ENCODE results near the gene ZNF622. TPM values are rescaled to one million over a fixed set of nuclear protein-coding genes. Genes with fewer than 3 reads are reported as not detected.

Gene ZNF622
- polyA plus RNA-seq, 1 donor (not counting 4 experiments of a cell fraction or from before 2014, with no cell fraction given), result 23.1 TPM

DNA sequence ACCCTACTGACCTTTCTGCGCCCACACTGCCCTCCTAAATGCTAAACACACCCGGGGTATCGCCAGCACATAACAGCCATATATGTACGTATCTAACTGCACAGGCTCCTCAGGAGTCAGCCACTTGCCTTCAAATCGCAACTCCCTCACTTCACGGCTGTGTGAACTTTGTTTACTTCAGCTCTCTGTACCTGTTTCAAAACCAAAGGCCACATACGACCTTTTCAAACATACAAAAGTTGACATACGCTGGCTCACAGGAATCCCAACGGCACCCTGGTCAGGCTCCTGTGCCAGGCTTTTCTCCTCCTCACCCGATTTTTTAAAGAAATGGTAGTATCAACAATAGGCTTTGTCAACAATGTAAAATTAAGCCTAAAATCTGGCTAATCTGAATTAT, 39.0 kb upstream of the ZNF622 start:
- dilution Hi-C loops (cut with MboI; ENCODE audit: extremely low pct_ligation_motif_present, low sequenced_read_pairs), result no loop called here
- TF ChIP-seq EZH2 (IDR thresholded peaks at IDR 0.05; ENCODE audit: low read length) (no peak), CTCF (optimal IDR thresholded peaks at IDR 0.05 in 1 of 3, IDR thresholded peaks at IDR 0.05 in 1 of 3, conservative IDR thresholded peaks at IDR 0.05 in 1 of 3; ENCODE audit: extremely low read depth in 1 of 3, insufficient read depth in 2 of 3, low read length in 3 of 3) (no peak)
- H3K4me2 ChIP-seq (ENCODE audit: control insufficient read depth, extremely low read depth, insufficient read depth, low read depth, low read length), result no peak overlapping the region
- no peaks in the 10 kb centered on the region for H3K27me3 ChIP-seq (ENCODE audit: control insufficient read depth, extremely low read depth, insufficient read depth, low read length)
- FAIRE-seq (no peak), DNase-seq (ENCODE audit: low read depth, low spot score) (no peak)
- no peaks in the 10 kb centered on the region for H3K36me3 ChIP-seq (ENCODE audit: control insufficient read depth in 2 of 2, extremely low read depth in 1 of 2, insufficient read depth in 2 of 2, low read length in 2 of 2)
- no peak overlapping the region for H3K27ac ChIP-seq (ENCODE audit: control insufficient read depth, insufficient read depth, low read length)
- no peak overlapping the region for H2AFZ ChIP-seq (ENCODE audit: control insufficient read depth, low read length)
- peaks cover 19% of the 10 kb centered on the region for H3K4me1 ChIP-seq (ENCODE audit: control insufficient read depth, extremely low read depth, insufficient read depth, low read length)
- H3K9me1 ChIP-seq (ENCODE audit: control insufficient read depth, extremely low read depth, insufficient read depth, low read length), result peaks cover 3% of the 10 kb centered on the region
- H4K20me1 ChIP-seq (ENCODE audit: control insufficient read depth, extremely low read depth, insufficient read depth, low read length), result no peaks in the 10 kb centered on the region
- no peaks in the 10 kb centered on the region for H3K9me3 ChIP-seq (ENCODE audit: control insufficient read depth, low read depth, low read length)
- H3K4me3 ChIP-seq (ENCODE audit: control insufficient read depth in 2 of 3, extremely low read depth in 1 of 3, insufficient read depth in 2 of 3, low read depth in 1 of 3, low read length in 3 of 3), result no peak overlapping the region
- H3K9ac ChIP-seq (ENCODE audit: control insufficient read depth, extremely low read depth, insufficient read depth, low read length), result no peak overlapping the region
- H3K79me2 ChIP-seq (ENCODE audit: control insufficient read depth, insufficient read depth, low read length), result no peaks in the 10 kb centered on the region

DNA sequence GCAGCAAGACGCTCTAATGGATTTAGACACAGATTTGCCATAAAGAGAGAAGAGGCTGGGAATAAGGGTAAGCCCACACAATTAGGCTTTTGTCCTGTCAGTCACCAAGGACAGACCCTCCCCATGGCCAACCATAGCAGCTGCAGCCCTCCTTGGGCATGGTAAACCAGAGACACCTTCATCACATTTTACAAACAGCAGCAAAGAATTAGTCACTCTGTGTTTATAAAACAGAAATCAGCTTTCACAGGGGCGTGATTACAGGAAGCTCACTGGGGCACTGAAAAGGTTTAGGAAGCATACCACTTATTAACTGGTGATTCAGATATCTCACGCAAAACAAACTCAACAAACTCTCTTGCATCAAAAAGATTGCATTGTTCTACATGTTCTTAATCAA, 37.3 kb upstream of the ZNF622 start:
- no peaks in the 10 kb centered on the region for H4K20me1 ChIP-seq (ENCODE audit: control insufficient read depth, extremely low read depth, insufficient read depth, low read length)
- DNase-seq (ENCODE audit: low read depth, low spot score) (no peak), FAIRE-seq (no peak)
- no peak overlapping the region for H2AFZ ChIP-seq (ENCODE audit: control insufficient read depth, low read length)
- H3K79me2 ChIP-seq (ENCODE audit: control insufficient read depth, insufficient read depth, low read length), result no peaks in the 10 kb centered on the region
- no peaks in the 10 kb centered on the region for H3K9me3 ChIP-seq (ENCODE audit: control insufficient read depth, low read depth, low read length)
- no peaks in the 10 kb centered on the region for H3K27me3 ChIP-seq (ENCODE audit: control insufficient read depth, extremely low read depth, insufficient read depth, low read length)
- no peaks in the 10 kb centered on the region for H3K9me1 ChIP-seq (ENCODE audit: control insufficient read depth, extremely low read depth, insufficient read depth, low read length)
- H3K9ac ChIP-seq (ENCODE audit: control insufficient read depth, extremely low read depth, insufficient read depth, low read length), result no peak overlapping the region
- no peak for TF ChIP-seq EZH2 (IDR thresholded peaks at IDR 0.05; ENCODE audit: low read length)
- no peak for TF ChIP-seq CTCF (optimal IDR thresholded peaks at IDR 0.05 in 1 of 3, IDR thresholded peaks at IDR 0.05 in 1 of 3, conservative IDR thresholded peaks at IDR 0.05 in 1 of 3; ENCODE audit: extremely low read depth in 1 of 3, insufficient read depth in 2 of 3, low read length in 3 of 3)
- peaks cover 6% of the 10 kb centered on the region for H3K4me1 ChIP-seq (ENCODE audit: control insufficient read depth, extremely low read depth, insufficient read depth, low read length)
- H3K4me2 ChIP-seq (ENCODE audit: control insufficient read depth, extremely low read depth, insufficient read depth, low read depth, low read length), result no peak overlapping the region
- no peak overlapping the region for H3K27ac ChIP-seq (ENCODE audit: control insufficient read depth, insufficient read depth, low read length)
- dilution Hi-C loops (cut with MboI; ENCODE audit: extremely low pct_ligation_motif_present, low sequenced_read_pairs), result no loop called here
- H3K36me3 ChIP-seq (ENCODE audit: control insufficient read depth in 2 of 2, extremely low read depth in 1 of 2, insufficient read depth in 2 of 2, low read length in 2 of 2), result no peaks in the 10 kb centered on the region
- no peak overlapping the region for H3K4me3 ChIP-seq (ENCODE audit: control insufficient read depth in 2 of 3, extremely low read depth in 1 of 3, insufficient read depth in 2 of 3, low read depth in 1 of 3, low read length in 3 of 3)

All from keratinocyte (primary cell).